HepG2 (cell line): ENCODE measurements around the gene LEMD2. TPM values are rescaled to one million over a fixed set of nuclear protein-coding genes. Genes with fewer than 3 reads are reported as not detected.

Source experiments
- EHMT2 ChIP-seq: fragments of 200-600 bp; sonication (generic); IDR thresholded peaks from 2 replicates; pipeline ENCODE4 v1.7.0; 2017; ENCODE audit warnings: antibody characterized with exemption, low read depth, low read length, borderline replicate concordance
- ELF1 ChIP-seq: sonication (generic); formaldehyde crosslinking; IDR thresholded peaks from 2 replicates; pipeline ENCODE4 v1.4.0; 2020; ENCODE audit warnings: missing genetic modification reagents
- FOXM1 ChIP-seq: sonication (generic); formaldehyde crosslinking; IDR thresholded peaks from 2 replicates; pipeline ENCODE4 v1.5.0; 2020; ENCODE audit warnings: missing genetic modification reagents
- GATAD2A ChIP-seq: IDR thresholded peaks from 2 replicates; pipeline ENCODE4 v1.6.1; 2016
- IKZF1 ChIP-seq: fragments of 450-650 bp; IDR thresholded peaks from 2 replicates; pipeline ENCODE4 v1.7.1; 2016
- JUNB ChIP-seq: sonication (generic); formaldehyde crosslinking; IDR thresholded peaks from 2 replicates; pipeline ENCODE4 v1.8.0; 2022; ENCODE audit warnings: missing genetic modification reagents, mild to moderate bottlenecking, borderline replicate concordance
- MTF2 ChIP-seq: sonication (generic); formaldehyde crosslinking; IDR thresholded peaks from 2 replicates; pipeline ENCODE4 v1.5.0; 2020; ENCODE audit warnings: missing genetic modification reagents, borderline replicate concordance
- PAF1 ChIP-seq: IDR thresholded peaks from 2 replicates; pipeline ENCODE4 v1.6.1; 2016; ENCODE audit warnings: missing genetic modification reagents, missing compliant biosample characterization
- TAF15 ChIP-seq: fragments of 200-400 bp; formaldehyde crosslinking; IDR thresholded peaks from one replicate; pipeline ENCODE4 v1.6.1; 2018; ENCODE audit warnings: mild to moderate bottlenecking, low read depth, low read length; ENCODE audit not compliant: poor library complexity, severe bottlenecking
- U2AF2 ChIP-seq: fragments of 200-400 bp; formaldehyde crosslinking; IDR thresholded peaks from 2 replicates; pipeline ENCODE4 v1.6.1; 2017; ENCODE audit warnings: low read depth, mild to moderate bottlenecking, low read length
- ZBTB1 ChIP-seq: sonication (generic); formaldehyde crosslinking; IDR thresholded peaks from 2 replicates; pipeline ENCODE4 v1.4.0; 2020; ENCODE audit warnings: missing genetic modification reagents, borderline replicate concordance
- ZNF569 ChIP-seq: sonication (generic); formaldehyde crosslinking; IDR thresholded peaks from 2 replicates; pipeline ENCODE4 v1.5.0; 2020; ENCODE audit warnings: mild to moderate bottlenecking, missing genetic modification reagents, moderate library complexity, borderline replicate concordance
- ZNF674 ChIP-seq: sonication (generic); formaldehyde crosslinking; IDR thresholded peaks from 2 replicates; pipeline ENCODE4 v1.5.0; 2020; ENCODE audit warnings: low read depth, mild to moderate bottlenecking, missing genetic modification reagents
- polyA plus RNA-seq, 8 experiments: library from polyadenylated mRNA; depleted of rRNA in 3 of 8; stranded (reverse) in 7 of 8; unstranded in 1 of 8; fragments of >200 nt; fragmentation: Illumina TruSeq in 4 of 8; extraction: Trizol in 4 of 8; gene quantifications; 2 replicates each; pipeline versions ENCODE4 v1.2.1 to v1.2.3, GENCODE V29; 2011 to 2016; ENCODE audit warnings: low read depth in 4 of 8, missing spikeins in 1 of 8, mixed read lengths in 1 of 8; ENCODE audit not compliant: insufficient read depth in 1 of 8
- total RNA-seq, 5 experiments: library from RNA; depleted of rRNA; stranded (reverse); fragments of >200 nt; fragmentation: Illumina TruSeq; extraction: Trizol; gene quantifications; 2 replicates each; pipeline ENCODE4 v1.2.3, GENCODE V29; 2016; ENCODE audit warnings: low read depth in 1 of 5
- TF ChIP-seq, protein P1 (sequence below): sonication (generic); formaldehyde crosslinking; IDR thresholded peaks from 2 replicates; pipeline ENCODE4 v1.5.0; 2020; ENCODE audit warnings: missing genetic modification reagents, mild to moderate bottlenecking, borderline replicate concordance
- TF ChIP-seq, protein P2 (sequence below): sonication (generic); formaldehyde crosslinking; IDR thresholded peaks from 2 replicates; pipeline ENCODE4 v1.4.0; 2020; ENCODE audit warnings: mild to moderate bottlenecking, missing genetic modification reagents
- TF ChIP-seq, protein P3 (sequence below): sonication (generic); formaldehyde crosslinking; IDR thresholded peaks from one replicate; pipeline ENCODE4 v1.5.1; 2020; ENCODE audit warnings: mild to moderate bottlenecking, missing genetic modification reagents; ENCODE audit errors: not compliant biosample characterization
- TF ChIP-seq, protein P4 (sequence below): IDR thresholded peaks from 2 replicates; pipeline ENCODE4 v1.6.1; 2016; ENCODE audit warnings: missing biosample characterization, missing genetic modification reagents, low read depth

LEMD2 gene
- total and polyA plus RNA-seq, 2 of the 13 experiments (the other 11 are each of a cell fraction or from before 2014, with no cell fraction given): 45.2 to 62.9 TPM

GRCh38 chr6:33740204-33740608 is 48.7 kb downstream of the LEMD2 start (continued):
- TF ChIP-seq, protein P1, sequence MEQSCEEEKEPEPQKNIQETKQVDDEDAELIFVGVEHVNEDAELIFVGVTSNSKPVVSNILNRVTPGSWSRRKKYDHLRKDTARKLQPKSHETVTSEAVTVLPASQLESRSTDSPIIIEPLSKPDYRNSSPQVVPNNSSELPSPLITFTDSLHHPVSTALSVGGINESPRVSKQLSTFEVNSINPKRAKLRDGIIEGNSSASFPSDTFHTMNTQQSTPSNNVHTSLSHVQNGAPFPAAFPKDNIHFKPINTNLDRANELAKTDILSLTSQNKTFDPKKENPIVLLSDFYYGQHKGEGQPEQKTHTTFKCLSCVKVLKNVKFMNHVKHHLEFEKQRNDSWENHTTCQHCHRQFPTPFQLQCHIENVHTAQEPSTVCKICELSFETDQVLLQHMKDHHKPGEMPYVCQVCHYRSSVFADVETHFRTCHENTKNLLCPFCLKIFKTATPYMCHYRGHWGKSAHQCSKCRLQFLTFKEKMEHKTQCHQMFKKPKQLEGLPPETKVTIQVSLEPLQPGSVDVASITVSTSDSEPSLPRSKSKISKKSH (CRISPR knock-in tag): 0 out of 2 replicates have a peak, but pooled peaks have one; percentile 48
- TF ChIP-seq, protein P2, sequence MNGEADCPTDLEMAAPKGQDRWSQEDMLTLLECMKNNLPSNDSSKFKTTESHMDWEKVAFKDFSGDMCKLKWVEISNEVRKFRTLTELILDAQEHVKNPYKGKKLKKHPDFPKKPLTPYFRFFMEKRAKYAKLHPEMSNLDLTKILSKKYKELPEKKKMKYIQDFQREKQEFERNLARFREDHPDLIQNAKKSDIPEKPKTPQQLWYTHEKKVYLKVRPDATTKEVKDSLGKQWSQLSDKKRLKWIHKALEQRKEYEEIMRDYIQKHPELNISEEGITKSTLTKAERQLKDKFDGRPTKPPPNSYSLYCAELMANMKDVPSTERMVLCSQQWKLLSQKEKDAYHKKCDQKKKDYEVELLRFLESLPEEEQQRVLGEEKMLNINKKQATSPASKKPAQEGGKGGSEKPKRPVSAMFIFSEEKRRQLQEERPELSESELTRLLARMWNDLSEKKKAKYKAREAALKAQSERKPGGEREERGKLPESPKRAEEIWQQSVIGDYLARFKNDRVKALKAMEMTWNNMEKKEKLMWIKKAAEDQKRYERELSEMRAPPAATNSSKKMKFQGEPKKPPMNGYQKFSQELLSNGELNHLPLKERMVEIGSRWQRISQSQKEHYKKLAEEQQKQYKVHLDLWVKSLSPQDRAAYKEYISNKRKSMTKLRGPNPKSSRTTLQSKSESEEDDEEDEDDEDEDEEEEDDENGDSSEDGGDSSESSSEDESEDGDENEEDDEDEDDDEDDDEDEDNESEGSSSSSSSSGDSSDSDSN (CRISPR knock-in tag): peak; percentile 68
- TF ChIP-seq MTF2 (CRISPR knock-in tag) (no peak), GATAD2A (CRISPR knock-in tag) (peak; percentile 84), TAF15 (no peak), EHMT2 (no peak), ZNF674 (CRISPR knock-in tag) (0 out of 2 replicates have a peak, but pooled peaks have one; percentile 52), ELF1 (CRISPR knock-in tag) (peak; percentile 82), IKZF1 (no peak), PAF1 (CRISPR knock-in tag) (no peak), ZBTB1 (CRISPR knock-in tag) (no peak), U2AF2 (no peak), FOXM1 (CRISPR knock-in tag) (no peak), JUNB (CRISPR knock-in tag) (no peak), ZNF569 (CRISPR knock-in tag) (no peak)
- TF ChIP-seq, protein P3, sequence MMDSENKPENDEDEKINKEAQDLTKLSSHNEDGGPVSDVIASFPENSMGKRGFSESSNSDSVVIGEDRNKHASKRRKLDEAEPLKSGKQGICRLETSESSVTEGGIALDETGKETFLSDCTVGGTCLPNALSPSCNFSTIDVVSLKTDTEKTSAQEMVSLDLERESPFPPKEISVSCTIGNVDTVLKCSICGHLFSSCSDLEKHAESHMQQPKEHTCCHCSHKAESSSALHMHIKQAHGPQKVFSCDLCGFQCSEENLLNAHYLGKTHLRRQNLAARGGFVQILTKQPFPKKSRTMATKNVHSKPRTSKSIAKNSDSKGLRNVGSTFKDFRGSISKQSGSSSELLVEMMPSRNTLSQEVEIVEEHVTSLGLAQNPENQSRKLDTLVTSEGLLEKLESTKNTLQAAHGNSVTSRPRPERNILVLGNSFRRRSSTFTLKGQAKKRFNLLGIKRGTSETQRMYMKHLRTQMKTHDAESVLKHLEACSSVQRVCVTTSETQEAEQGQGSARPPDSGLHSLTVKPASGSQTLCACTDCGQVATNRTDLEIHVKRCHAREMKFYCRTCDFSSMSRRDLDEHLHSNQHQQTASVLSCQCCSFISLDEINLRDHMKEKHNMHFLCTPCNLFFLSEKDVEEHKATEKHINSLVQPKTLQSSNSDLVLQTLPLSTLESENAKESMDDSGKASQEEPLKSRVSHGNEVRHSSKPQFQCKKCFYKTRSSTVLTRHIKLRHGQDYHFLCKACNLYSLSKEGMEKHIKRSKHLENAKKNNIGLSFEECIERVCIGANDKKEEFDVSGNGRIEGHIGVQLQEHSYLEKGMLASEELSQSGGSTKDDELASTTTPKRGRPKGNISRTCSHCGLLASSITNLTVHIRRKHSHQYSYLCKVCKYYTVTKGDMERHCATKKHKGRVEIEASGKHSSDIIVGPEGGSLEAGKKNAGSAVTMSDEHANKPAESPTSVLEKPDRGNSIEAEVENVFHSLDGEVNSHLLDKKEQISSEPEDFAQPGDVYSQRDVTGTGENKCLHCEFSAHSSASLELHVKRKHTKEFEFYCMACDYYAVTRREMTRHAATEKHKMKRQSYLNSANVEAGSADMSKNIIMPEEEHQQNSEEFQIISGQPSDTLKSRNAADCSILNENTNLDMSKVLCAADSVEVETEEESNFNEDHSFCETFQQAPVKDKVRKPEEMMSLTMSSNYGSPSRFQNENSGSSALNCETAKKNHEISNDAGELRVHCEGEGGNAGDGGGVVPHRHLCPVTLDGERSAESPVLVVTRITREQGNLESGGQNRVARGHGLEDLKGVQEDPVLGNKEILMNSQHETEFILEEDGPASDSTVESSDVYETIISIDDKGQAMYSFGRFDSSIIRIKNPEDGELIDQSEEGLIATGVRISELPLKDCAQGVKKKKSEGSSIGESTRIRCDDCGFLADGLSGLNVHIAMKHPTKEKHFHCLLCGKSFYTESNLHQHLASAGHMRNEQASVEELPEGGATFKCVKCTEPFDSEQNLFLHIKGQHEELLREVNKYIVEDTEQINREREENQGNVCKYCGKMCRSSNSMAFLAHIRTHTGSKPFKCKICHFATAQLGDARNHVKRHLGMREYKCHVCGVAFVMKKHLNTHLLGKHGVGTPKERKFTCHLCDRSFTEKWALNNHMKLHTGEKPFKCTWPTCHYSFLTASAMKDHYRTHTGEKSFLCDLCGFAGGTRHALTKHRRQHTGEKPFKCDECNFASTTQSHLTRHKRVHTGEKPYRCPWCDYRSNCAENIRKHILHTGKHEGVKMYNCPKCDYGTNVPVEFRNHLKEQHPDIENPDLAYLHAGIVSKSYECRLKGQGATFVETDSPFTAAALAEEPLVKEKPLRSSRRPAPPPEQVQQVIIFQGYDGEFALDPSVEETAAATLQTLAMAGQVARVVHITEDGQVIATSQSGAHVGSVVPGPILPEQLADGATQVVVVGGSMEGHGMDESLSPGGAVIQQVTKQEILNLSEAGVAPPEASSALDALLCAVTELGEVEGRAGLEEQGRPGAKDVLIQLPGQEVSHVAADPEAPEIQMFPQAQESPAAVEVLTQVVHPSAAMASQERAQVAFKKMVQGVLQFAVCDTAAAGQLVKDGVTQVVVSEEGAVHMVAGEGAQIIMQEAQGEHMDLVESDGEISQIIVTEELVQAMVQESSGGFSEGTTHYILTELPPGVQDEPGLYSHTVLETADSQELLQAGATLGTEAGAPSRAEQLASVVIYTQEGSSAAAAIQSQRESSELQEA (CRISPR knock-in tag): no peak
- TF ChIP-seq, protein P4, sequence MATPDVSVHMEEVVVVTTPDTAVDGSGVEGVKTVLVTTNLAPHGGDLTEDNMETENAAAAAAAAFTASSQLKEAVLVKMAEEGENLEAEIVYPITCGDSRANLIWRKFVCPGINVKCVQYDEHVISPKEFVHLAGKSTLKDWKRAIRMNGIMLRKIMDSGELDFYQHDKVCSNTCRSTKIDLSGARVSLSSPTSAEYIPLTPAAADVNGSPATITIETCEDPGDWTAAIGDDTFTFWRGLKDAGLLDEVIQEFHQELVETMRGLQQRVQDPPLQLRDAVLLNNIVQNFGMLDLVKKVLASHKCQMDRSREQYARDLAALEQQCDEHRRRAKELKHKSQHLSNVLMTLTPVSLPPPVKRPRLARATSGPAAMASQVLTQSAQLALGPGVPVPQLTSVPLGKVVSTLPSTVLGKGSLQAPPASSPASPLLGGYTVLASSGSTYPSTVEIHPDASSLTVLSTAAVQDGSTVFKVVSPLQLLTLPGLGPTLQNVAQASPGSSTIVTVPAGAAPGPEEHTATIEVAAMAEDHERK: no peak
